Keratinocyte (primary cell): ENCODE measurements around the gene WDR46. TPM values are rescaled to one million over a fixed set of nuclear protein-coding genes. Genes with fewer than 3 reads are reported as not detected.

Experiments
- DNase-seq: peaks from one replicate; pipeline ENCODE4 v3.0.0-alpha.2; 2011; ENCODE audit warnings: low read depth, missing footprints, low spot score
- FAIRE-seq: peaks from 2 replicates; lab custom pipeline; 2011; peaks lifted over from hg19 to GRCh38; lab: Jason Lieb, UNC
- H2AFZ ChIP-seq: 2 replicates; pipeline ENCODE4 v1.6.0; 2012; ENCODE audit warnings: low read length, control low read depth, inconsistent platforms; ENCODE audit not compliant: control insufficient read depth
- H3K27ac ChIP-seq: 2 replicates; pipeline ENCODE4 v1.5.1; 2011; ENCODE audit warnings: low read length; ENCODE audit not compliant: control insufficient read depth, insufficient read depth
- H3K27me3 ChIP-seq: 3 replicates; pipeline ENCODE4 v1.6.0; 2011; ENCODE audit warnings: low read length; ENCODE audit not compliant: control insufficient read depth, insufficient read depth; ENCODE audit errors: extremely low read depth
- H3K36me3 ChIP-seq, 2 experiments: 2 replicates in 1 of 2; 3 replicates in 1 of 2; pipeline ENCODE4 v1.5.1; 2011; ENCODE audit warnings: low read length in 2 of 2, mild to moderate bottlenecking in 1 of 2; ENCODE audit not compliant: control insufficient read depth in 2 of 2, insufficient read depth in 2 of 2; ENCODE audit errors: extremely low read depth in 1 of 2
- H3K4me1 ChIP-seq: 3 replicates; pipeline ENCODE4 v1.5.1; 2011; ENCODE audit warnings: low read length; ENCODE audit not compliant: control insufficient read depth, insufficient read depth; ENCODE audit errors: extremely low read depth
- H3K4me2 ChIP-seq: 3 replicates; pipeline ENCODE4 v1.6.0; 2011; ENCODE audit warnings: low read depth, low read length; ENCODE audit not compliant: control insufficient read depth, insufficient read depth; ENCODE audit errors: extremely low read depth
- H3K4me3 ChIP-seq, 3 experiments: fragments of 200-600 bp in 1 of 3; sonication (generic) in 1 of 3; 2 replicates in 2 of 3; 3 replicates in 1 of 3; pipeline ENCODE4 v1.5.1; 2011 to 2016; ENCODE audit warnings: low read length in 3 of 3, mild to moderate bottlenecking in 3 of 3, control low read depth in 2 of 3, inconsistent platforms in 1 of 3, low read depth in 1 of 3, mixed read lengths in 1 of 3, mixed run types in 1 of 3, moderate library complexity in 1 of 3; ENCODE audit not compliant: control insufficient read depth in 2 of 3, insufficient read depth in 2 of 3; ENCODE audit errors: extremely low read depth in 1 of 3
- H3K79me2 ChIP-seq: 2 replicates; pipeline ENCODE4 v1.6.0; 2012; ENCODE audit warnings: low read length; ENCODE audit not compliant: control insufficient read depth, insufficient read depth
- H3K9ac ChIP-seq: 3 replicates; pipeline ENCODE4 v1.6.0; 2011; ENCODE audit warnings: low read length; ENCODE audit not compliant: control insufficient read depth, insufficient read depth; ENCODE audit errors: extremely low read depth
- H3K9me1 ChIP-seq: 3 replicates; pipeline ENCODE4 v1.6.0; 2011; ENCODE audit warnings: low read length; ENCODE audit not compliant: control insufficient read depth, insufficient read depth; ENCODE audit errors: extremely low read depth
- H3K9me3 ChIP-seq: 2 replicates; pipeline ENCODE4 v1.5.1; 2012; ENCODE audit warnings: low read depth, low read length; ENCODE audit not compliant: control insufficient read depth
- H4K20me1 ChIP-seq: 3 replicates; pipeline ENCODE4 v1.6.0; 2011; ENCODE audit warnings: low read length; ENCODE audit not compliant: control insufficient read depth, insufficient read depth; ENCODE audit errors: extremely low read depth
- CTCF ChIP-seq, 3 experiments: IDR thresholded peaks in 1 of 3; conservative IDR thresholded peaks in 1 of 3; optimal IDR thresholded peaks in 1 of 3; 2 replicates in 2 of 3; 3 replicates in 1 of 3; pipeline versions ENCODE3 to v1.5.1; 2011; ENCODE audit warnings: low read length in 3 of 3, mild to moderate bottlenecking in 3 of 3, moderate library complexity in 2 of 3, control low read depth in 1 of 3, inconsistent platforms in 1 of 3; ENCODE audit not compliant: insufficient read depth in 2 of 3; ENCODE audit errors: extremely low read depth in 1 of 3
- EZH2 ChIP-seq: IDR thresholded peaks from one replicate; pipeline ENCODE4 v1.6.1; 2012; ENCODE audit warnings: inconsistent platforms, mild to moderate bottlenecking, low read length, moderate library complexity
- dilution Hi-C: fragments of 300-500 bp; cut with MboI; formaldehyde crosslinking; loops from one replicate; pipeline ENCODE4 v1.7.0; 2020; ENCODE audit warnings: low sequenced_read_pairs; ENCODE audit not compliant: extremely low pct_ligation_motif_present
- polyA plus RNA-seq, 5 experiments: library from polyadenylated mRNA; depleted of rRNA in 3 of 5; stranded (reverse) in 3 of 5; stranded (forward) in 1 of 5; unstranded in 1 of 5; fragments of >200 nt; gene quantifications; 1 replicate in 1 of 5; 2 replicates in 3 of 5; 3 replicates in 1 of 5; pipeline versions ENCODE4 v1.2.1 to v1.2.3, GENCODE V29; 2011 to 2012; ENCODE audit warnings: missing spikeins in 2 of 5, low read depth in 1 of 5, low replicate concordance in 1 of 5

Gene WDR46
- polyA plus RNA-seq, 1 donor (not counting 4 experiments of a cell fraction or from before 2014, with no cell fraction given) = 43.0 TPM

GRCh38 chr6:33317669-33318425 lies 28.8 kb upstream of the WDR46 start, which contains the start of gene ZBTB22:
Gene ZBTB22, minus strand, starts transcription at chr6:33317744. Its CDS starts 828 bp downstream, at chr6:33316916.
- Histone ChIP-seq H3K9ac (peak within 1 kb of the TSS; percentile 77), H2AFZ (peak within 1 kb of the TSS; percentile 70), H4K20me1 (no peaks in the 10 kb centered on the region), H3K4me1 (peaks cover 42% of the 10 kb centered on the region), H3K4me3 (peak within 1 kb of the TSS; percentile 48 to 72 (median 72)), H3K9me3 (no peaks in the 10 kb centered on the region), H3K27ac (peak within 1 kb of the TSS; percentile 70), H3K9me1 (no peaks in the 10 kb centered on the region), H3K4me2 (peak within 1 kb of the TSS; percentile 73), H3K79me2 (peaks cover 52% of the 10 kb centered on the region), H3K27me3 (no peaks in the 10 kb centered on the region), H3K36me3 (peaks cover 22 to 30% of the 10 kb centered on the region in 2 experiments)
- FAIRE-seq (peak; percentile 52), DNase-seq (peak; percentile 88)
- TF ChIP-seq CTCF (optimal IDR thresholded peaks at IDR 0.05 in 1 of 3, IDR thresholded peaks at IDR 0.05 in 1 of 3, conservative IDR thresholded peaks at IDR 0.05 in 1 of 3; ENCODE audit: extremely low read depth in 1 of 3, insufficient read depth in 2 of 3, low read length in 3 of 3) = no peak
- no peak for TF ChIP-seq EZH2
- dilution Hi-C loops = no loop called here

- FAIRE-seq (no peak), DNase-seq (no peak)
- H3K4me1 ChIP-seq = peaks cover 42% of the 10 kb centered on the region
- H3K9me1 ChIP-seq = no peaks in the 10 kb centered on the region
- H3K27ac ChIP-seq = no peak overlapping the region
- no peak overlapping the region for H2AFZ ChIP-seq
- no peak for TF ChIP-seq EZH2
- H3K36me3 ChIP-seq = peaks cover 22 to 30% of the 10 kb centered on the region in 2 experiments
- no peaks in the 10 kb centered on the region for H3K27me3 ChIP-seq
- dilution Hi-C loops = no loop called here
- H3K9ac ChIP-seq = no peak overlapping the region
- H3K9me3 ChIP-seq = no peaks in the 10 kb centered on the region
- H3K4me3 ChIP-seq = peak overlapping the region; percentile 45 to 54 (median 48)
- H4K20me1 ChIP-seq = no peaks in the 10 kb centered on the region
- peaks cover 50% of the 10 kb centered on the region for H3K79me2 ChIP-seq
- peak overlapping the region; percentile 65 for H3K4me2 ChIP-seq
These were observed 28.3 kb upstream of the WDR46 start for GRCh38 chr6:33317419-33317668.
